Fibroblast of peridontal ligament (primary cell): ENCODE results near the gene RIMBP3B.
"Not testable (repeated sequence)": the region's sequence is repeated elsewhere in the genome, so short reads cannot be mapped to it uniquely, and the experiment has no call there.

ENCODE experiments used
- DNase-seq: peaks from one replicate; pipeline ENCODE4 v3.0.0-alpha.2; 2010; ENCODE audit errors: extremely low read depth

Gene RIMBP3B

GRCh38 chr22:21383701-21384467 is at the start of gene RIMBP3B:
Gene RIMBP3B, plus strand, starts transcription at chr22:21383751. Its CDS starts 108 bp downstream, at chr22:21383859.
- DNase-seq = not testable (repeated sequence)

- DNase-seq = not testable (repeated sequence)
Measured at GRCh38 chr22:21357527-21357926, 26.0 kb upstream of the RIMBP3B start.

GRCh38 chr22:21360525-21360924 is 23.0 kb upstream of the RIMBP3B start:
- not testable (repeated sequence) for DNase-seq

GRCh38 chr22:21362473-21362872 is 21.1 kb upstream of the RIMBP3B start:
- DNase-seq = not testable (repeated sequence)

- not testable (repeated sequence) for DNase-seq
Measured at GRCh38 chr22:21363061-21363460, 20.5 kb upstream of the RIMBP3B start.

- DNase-seq = not testable (repeated sequence)
Measured at GRCh38 chr22:21363803-21364202, 19.7 kb upstream of the RIMBP3B start.

- DNase-seq = not testable (repeated sequence)
Measured at GRCh38 chr22:21364362-21364761, 19.2 kb upstream of the RIMBP3B start.

- DNase-seq = not testable (repeated sequence)
Measured at GRCh38 chr22:21365337-21365736, 18.2 kb upstream of the RIMBP3B start.

- DNase-seq = not testable (repeated sequence)
Measured at GRCh38 chr22:21368603-21369310, 14.8 kb upstream of the RIMBP3B start.

- not testable (repeated sequence) for DNase-seq
Measured at GRCh38 chr22:21375880-21376279, 7.7 kb upstream of the RIMBP3B start.

GRCh38 chr22:21384468-21385357 is 1.2 kb downstream of the RIMBP3B start:
- not testable (repeated sequence) for DNase-seq

- not testable (repeated sequence) for DNase-seq
Measured at GRCh38 chr22:21389480-21389879, 5.9 kb downstream of the RIMBP3B start.

- not testable (repeated sequence) for DNase-seq
Measured at GRCh38 chr22:21390013-21390412, 6.5 kb downstream of the RIMBP3B start.

GRCh38 chr22:21394613-21395012 is 11.1 kb downstream of the RIMBP3B start:
- not testable (repeated sequence) for DNase-seq

GRCh38 chr22:21401197-21401969 is 17.8 kb downstream of the RIMBP3B start:
- not testable (repeated sequence) for DNase-seq

GRCh38 chr22:21402763-21403314 is 19.3 kb downstream of the RIMBP3B start:
- DNase-seq = not testable (repeated sequence)

- DNase-seq = not testable (repeated sequence)
Measured at GRCh38 chr22:21407139-21407538, 23.6 kb downstream of the RIMBP3B start.

- DNase-seq = not testable (repeated sequence)
Measured at GRCh38 chr22:21407792-21408191, 24.2 kb downstream of the RIMBP3B start.

- DNase-seq = not testable (repeated sequence)
Measured at GRCh38 chr22:21416375-21416774, 32.8 kb downstream of the RIMBP3B start.

- DNase-seq = not testable (repeated sequence)
Measured at GRCh38 chr22:21417227-21417746, 33.7 kb downstream of the RIMBP3B start, which contains the start of gene HIC2. Gene HIC2, plus strand, starts transcription at chr22:21417371. Its CDS starts 25,461 bp downstream, at chr22:21442832.
